Subcutaneous abdominal adipose tissue (tissue), 5 donors: ENCODE results near the gene ANXA5.
"Not testable (repeated sequence)": the region's sequence is repeated elsewhere in the genome, so short reads cannot be mapped to it uniquely, and the experiment has no call there.

Experiments
- H3K27ac ChIP-seq: one replicate; pipeline ENCODE4 v1.7.0; 2013; ENCODE audit warnings: low read depth, mild to moderate bottlenecking, inconsistent platforms, low read length, moderate library complexity
- H3K27me3 ChIP-seq, 5 donors: one replicate each; pipeline ENCODE4 v1.7.0; 2013; ENCODE audit warnings: low read length in 5 of 5, inconsistent platforms in 1 of 5; ENCODE audit not compliant: control insufficient read depth in 5 of 5, insufficient read depth in 4 of 5
- H3K36me3 ChIP-seq, 5 donors: one replicate each; pipeline ENCODE4 v1.7.0; 2013; ENCODE audit warnings: low read length in 5 of 5; ENCODE audit not compliant: control insufficient read depth in 5 of 5, insufficient read depth in 5 of 5
- H3K4me1 ChIP-seq, 5 donors: one replicate each; pipeline ENCODE4 v1.7.0; 2013; ENCODE audit warnings: low read length in 5 of 5, mild to moderate bottlenecking in 3 of 5, moderate library complexity in 1 of 5; ENCODE audit not compliant: control insufficient read depth in 5 of 5, insufficient read depth in 5 of 5
- H3K4me3 ChIP-seq, 5 donors: one replicate each; pipeline ENCODE4 v1.7.0; 2013; ENCODE audit warnings: low read length in 5 of 5, low read depth in 1 of 5
- H3K9ac ChIP-seq, 5 donors: one replicate each; pipeline ENCODE4 v1.7.0; 2013; ENCODE audit warnings: low read length in 5 of 5, mild to moderate bottlenecking in 4 of 5, moderate library complexity in 3 of 5
- H3K9me3 ChIP-seq, 5 donors: one replicate each; pipeline ENCODE4 v1.7.0; 2013; ENCODE audit warnings: low read length in 5 of 5; ENCODE audit not compliant: control insufficient read depth in 5 of 5
- donor health status: healthy.
- donor health status: healthy.
- donor health status: healthy.
- donor health status: healthy.
- donor health status: healthy.

The ANXA5 gene

DNA sequence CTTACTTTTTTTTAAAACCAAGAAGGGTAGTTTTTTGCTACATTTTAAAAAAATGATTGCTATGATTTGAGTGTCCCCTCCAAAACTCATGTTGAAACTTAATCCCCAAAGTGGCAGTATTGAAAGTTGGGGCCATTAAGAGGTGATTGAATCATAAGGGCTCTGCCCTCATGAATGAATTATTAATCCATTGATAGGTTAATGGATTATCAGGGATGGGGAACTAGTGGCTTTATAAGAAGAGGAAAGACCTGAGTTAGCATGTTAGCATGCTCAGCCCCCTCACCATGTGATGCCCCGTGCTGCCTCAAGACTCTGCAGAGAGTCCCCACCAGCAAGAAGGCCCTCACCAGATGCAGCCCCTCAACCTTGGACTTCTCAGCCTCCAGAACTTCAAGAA, 37.2 kb upstream of the ANXA5 start:
- Histone ChIP-seq H3K27me3 (no peaks in the 10 kb centered on the region), H3K36me3 (no peaks in the 10 kb centered on the region), H3K4me1 (no peaks in the 10 kb centered on the region), H3K27ac (no peak overlapping the region), H3K4me3 (no peak overlapping the region), H3K9me3 (no peaks in the 10 kb centered on the region), H3K9ac (no peak overlapping the region)

DNA sequence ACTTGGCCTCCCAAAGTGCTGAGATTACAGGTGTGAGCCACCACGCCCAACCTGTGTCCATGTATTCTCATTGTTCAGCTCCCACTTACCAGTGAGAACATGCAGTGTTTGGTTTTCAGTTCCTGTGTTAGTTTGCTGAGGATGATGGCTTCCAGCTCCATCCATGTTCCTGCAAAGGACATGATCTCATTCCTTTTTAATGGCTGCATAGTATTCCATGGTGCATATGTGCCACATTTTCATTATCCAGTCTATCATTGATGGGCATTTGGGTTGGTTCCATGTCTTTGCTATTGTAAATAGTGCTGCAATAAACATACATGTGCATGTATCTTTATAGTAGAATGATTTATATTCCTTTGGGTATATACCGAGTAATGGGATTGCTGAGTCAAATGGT, 33.0 kb upstream of the ANXA5 start:
- not testable (repeated sequence) for H3K36me3 ChIP-seq, H3K9me3 ChIP-seq, H3K4me3 ChIP-seq, H3K27me3 ChIP-seq, H3K27ac ChIP-seq, H3K4me1 ChIP-seq, H3K9ac ChIP-seq

DNA sequence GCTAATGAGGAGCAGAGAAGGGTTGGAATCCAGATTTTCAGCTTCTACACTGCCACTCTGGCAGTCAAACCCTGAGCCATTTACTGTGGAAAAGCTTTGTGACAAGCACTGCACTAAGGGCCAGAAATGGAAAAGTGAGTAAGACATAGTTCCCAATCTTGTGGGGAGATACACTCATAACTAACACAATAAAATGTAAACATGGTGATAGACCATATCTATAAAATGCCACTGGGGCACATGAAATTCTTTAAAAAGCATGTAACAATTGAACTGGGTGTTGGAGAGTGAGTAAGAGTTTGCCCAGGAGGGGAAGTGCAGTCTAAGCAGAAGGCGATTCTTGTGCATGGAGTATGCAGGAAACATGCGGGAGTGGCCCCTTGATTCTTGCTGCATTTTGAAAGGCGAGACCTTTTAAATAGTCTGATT, 32.0 kb upstream of the ANXA5 start:
- no peaks in the 10 kb centered on the region for H3K4me1 ChIP-seq
- H3K36me3 ChIP-seq, result no peaks in the 10 kb centered on the region
- no peak overlapping the region for H3K27ac ChIP-seq
- H3K9ac ChIP-seq, result no peak overlapping the region
- no peaks in the 10 kb centered on the region for H3K27me3 ChIP-seq
- H3K9me3 ChIP-seq, result no peaks in the 10 kb centered on the region
- no peak overlapping the region for H3K4me3 ChIP-seq

DNA sequence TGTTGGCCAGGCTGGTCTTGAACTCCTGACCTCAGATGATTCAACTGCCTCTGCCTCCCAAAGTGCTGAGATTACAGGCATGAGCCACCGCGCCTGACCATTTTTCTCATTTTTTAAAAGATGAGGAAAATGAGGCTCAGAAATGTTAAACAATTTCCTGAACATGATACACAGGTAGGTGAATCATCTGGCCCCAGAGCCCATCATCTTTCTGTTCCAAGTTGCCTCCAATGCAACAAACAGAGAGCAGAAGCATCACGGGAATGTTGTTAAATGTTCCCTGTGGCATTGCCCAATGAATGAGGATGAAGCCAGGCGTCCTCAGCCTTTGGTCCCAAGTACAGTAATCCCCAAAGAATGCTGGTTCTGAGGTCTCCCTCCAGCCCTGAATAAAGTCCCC, 31.3 kb upstream of the ANXA5 start:
- H3K27me3 ChIP-seq, result no peaks in the 10 kb centered on the region
- no peak overlapping the region for H3K27ac ChIP-seq
- no peak overlapping the region for H3K4me3 ChIP-seq
- H3K36me3 ChIP-seq, result no peaks in the 10 kb centered on the region
- H3K9ac ChIP-seq, result no peak overlapping the region
- H3K9me3 ChIP-seq, result no peaks in the 10 kb centered on the region
- H3K4me1 ChIP-seq, result no peaks in the 10 kb centered on the region

DNA sequence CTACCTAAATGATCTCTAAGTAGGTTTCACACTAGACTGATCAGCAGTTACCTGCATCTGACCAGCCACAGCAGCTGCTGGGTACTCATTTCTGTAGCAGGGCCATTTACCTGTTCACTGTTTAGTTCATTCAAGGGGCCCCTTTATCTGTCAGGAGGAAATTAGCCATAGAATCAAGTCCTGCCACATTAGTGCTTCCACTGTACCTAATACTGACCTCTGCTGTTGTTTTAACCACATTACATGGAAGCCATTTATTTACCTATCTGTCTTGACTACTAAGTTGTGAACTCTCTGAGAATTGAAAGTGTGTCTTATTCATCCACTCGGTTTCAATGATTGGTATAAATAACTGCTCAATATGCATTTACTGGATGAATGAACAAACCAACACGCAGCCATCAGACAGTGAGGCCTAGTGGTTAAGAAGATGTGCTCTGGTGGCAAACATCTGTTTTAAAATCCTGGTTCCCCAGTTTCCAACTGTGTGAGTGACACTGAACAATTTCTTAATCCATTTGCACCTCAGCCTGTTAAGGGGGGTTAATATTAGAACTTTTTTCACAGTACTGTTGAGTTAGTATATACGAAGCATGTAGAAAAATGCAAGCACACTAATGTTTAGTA, 30.0 kb upstream of the ANXA5 start:
- Histone ChIP-seq H3K9ac (peak overlapping the region in 1 of 5 donors; percentile 20), H3K4me3 (no peak overlapping the region), H3K27me3 (no peaks in the 10 kb centered on the region), H3K9me3 (no peaks in the 10 kb centered on the region), H3K36me3 (no peaks in the 10 kb centered on the region), H3K27ac (peak overlapping the region; percentile 3), H3K4me1 (peaks cover 0 to 3% (median 0%) of the 10 kb centered on the region in 5 donors)

GRCh38 chr4:121724671-121725070, 27.9 kb upstream of the ANXA5 start:
- Histone ChIP-seq H3K4me1 (peaks cover 0 to 6% (median 0%) of the 10 kb centered on the region in 5 donors), H3K4me3 (no peak overlapping the region), H3K9ac (no peak overlapping the region), H3K9me3 (no peaks in the 10 kb centered on the region), H3K27ac (no peak overlapping the region), H3K36me3 (no peaks in the 10 kb centered on the region), H3K27me3 (no peaks in the 10 kb centered on the region)

DNA sequence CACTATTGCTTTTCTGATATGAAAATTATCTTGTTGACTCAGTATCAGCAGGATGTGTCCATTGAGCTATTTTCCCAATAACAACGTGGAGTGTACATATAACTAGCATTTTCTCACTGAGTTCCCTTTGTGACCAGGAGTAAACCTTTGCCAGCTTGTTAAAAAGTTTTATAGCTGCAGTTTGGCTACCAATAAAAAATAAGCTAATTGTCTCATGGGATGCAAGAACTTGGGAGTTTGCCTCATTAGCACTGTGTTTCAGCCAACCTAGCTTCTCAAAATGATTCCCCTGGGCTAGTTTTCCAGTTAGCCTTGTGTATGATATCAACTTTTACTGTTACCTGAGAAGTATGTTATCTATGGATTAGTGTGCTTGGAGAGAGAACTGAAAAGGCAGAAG, 24.9 kb upstream of the ANXA5 start:
- H3K36me3 ChIP-seq, result no peaks in the 10 kb centered on the region
- H3K9me3 ChIP-seq, result no peaks in the 10 kb centered on the region
- H3K27ac ChIP-seq, result no peak overlapping the region
- peaks cover 0 to 11% (median 4%) of the 10 kb centered on the region in 5 donors for H3K4me1 ChIP-seq
- no peak overlapping the region for H3K9ac ChIP-seq
- H3K4me3 ChIP-seq, result no peak overlapping the region
- H3K27me3 ChIP-seq, result no peaks in the 10 kb centered on the region

DNA sequence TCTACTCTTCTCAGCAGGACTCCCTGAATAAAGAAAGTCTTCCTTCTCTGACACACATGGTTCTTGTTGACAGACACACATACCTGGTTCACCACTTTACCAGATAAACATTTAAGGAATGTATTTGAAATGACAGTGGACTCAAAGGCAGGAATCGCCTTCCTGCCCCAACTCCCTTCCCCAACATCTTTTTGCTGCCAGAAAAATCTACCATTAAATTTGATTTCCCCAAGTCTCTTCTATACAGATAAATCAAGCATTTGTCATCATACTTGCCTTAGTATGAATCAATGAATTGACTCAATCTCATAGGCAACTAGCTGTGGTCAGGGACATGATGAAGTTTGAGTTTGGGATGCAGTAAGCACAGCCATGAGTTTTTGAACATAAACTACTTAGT, 23.3 kb upstream of the ANXA5 start:
- no peaks in the 10 kb centered on the region for H3K9me3 ChIP-seq
- no peak overlapping the region for H3K27ac ChIP-seq
- H3K4me3 ChIP-seq, result no peak overlapping the region
- no peaks in the 10 kb centered on the region for H3K36me3 ChIP-seq
- no peaks in the 10 kb centered on the region for H3K27me3 ChIP-seq
- peaks cover 0 to 11% (median 4%) of the 10 kb centered on the region in 5 donors for H3K4me1 ChIP-seq
- no peak overlapping the region for H3K9ac ChIP-seq

DNA sequence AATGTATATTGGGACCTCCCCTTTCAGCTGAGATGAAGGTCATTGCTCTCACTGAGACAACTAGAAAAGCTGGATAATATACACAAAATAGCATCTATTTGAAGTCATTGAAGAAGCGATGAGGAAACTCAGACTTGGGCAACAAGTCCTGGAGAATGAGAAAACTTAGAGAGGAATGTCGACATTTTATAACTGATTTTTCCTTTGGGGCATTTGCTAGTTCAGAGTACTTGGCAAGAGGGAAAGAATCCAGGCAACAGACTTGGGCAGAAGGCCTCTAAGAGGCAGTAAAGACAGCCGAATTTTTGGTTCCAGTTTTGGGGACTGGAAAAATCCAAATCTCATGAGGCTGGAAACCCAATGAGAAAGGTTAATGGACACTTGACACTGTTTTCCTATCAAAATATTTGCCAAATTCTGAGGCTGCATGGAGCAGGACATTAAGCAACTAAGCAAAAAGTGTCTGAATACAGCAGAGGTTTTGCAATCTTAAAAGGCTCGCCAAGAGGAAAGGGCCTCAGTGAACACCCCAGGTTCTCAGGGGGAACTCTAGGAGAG, 21.0 kb upstream of the ANXA5 start:
- peak overlapping the region in 1 of 5 donors; percentile 10 for H3K9ac ChIP-seq
- H3K27ac ChIP-seq, result peak overlapping the region; percentile 74

GRCh38 chr4:121714548-121714947, 17.8 kb upstream of the ANXA5 start:
- Histone ChIP-seq H3K9me3 (no peaks in the 10 kb centered on the region), H3K4me1 (peaks cover 2 to 13% (median 9%) of the 10 kb centered on the region in 5 donors), H3K36me3 (no peaks in the 10 kb centered on the region), H3K27ac (no peak overlapping the region), H3K27me3 (no peaks in the 10 kb centered on the region), H3K9ac (no peak overlapping the region), H3K4me3 (no peak overlapping the region)

More for the DNA sequence above, 21.0 kb upstream of the ANXA5 start:
- no peaks in the 10 kb centered on the region for H3K36me3 ChIP-seq
- peaks cover 0 to 11% (median 4%) of the 10 kb centered on the region in 5 donors for H3K4me1 ChIP-seq
- H3K4me3 ChIP-seq, result no peak overlapping the region
- no peaks in the 10 kb centered on the region for H3K27me3 ChIP-seq
- H3K9me3 ChIP-seq, result no peaks in the 10 kb centered on the region
